Esophagus squamous epithelium (tissue), 4 donors: ENCODE results near the gene FSTL4.

ENCODE experiments used
- CTCF ChIP-seq, 6 experiments: fragments of 450-650 bp in 4 of 6; fragments of 200-600 bp in 2 of 6; sonication (generic) in 2 of 6; IDR thresholded peaks; one replicate each; pipeline ENCODE4 v1.5.1; 2016 to 2019; ENCODE audit warnings: antibody characterized with exemption in 6 of 6, mild to moderate bottlenecking in 4 of 6, moderate library complexity in 4 of 6
- POLR2A ChIP-seq, 4 donors: fragments of 450-650 bp; IDR thresholded peaks; one replicate each; pipeline ENCODE4 v1.6.1; 2017; ENCODE audit warnings: antibody characterized with exemption in 4 of 4, mild to moderate bottlenecking in 4 of 4, moderate library complexity in 3 of 4

GRCh38 chr5:133257977-133258376 is 354.4 kb downstream of the FSTL4 start:
- TF ChIP-seq CTCF (IDR thresholded peaks at IDR 0.05) (no peak), POLR2A (IDR thresholded peaks at IDR 0.05) (no peak)
